ENCODE measurements around the gene SLC25A36.
A peak's percentile ranks its signal among the peaks of the same experiment; 100 is the strongest.

The SLC25A36 gene

DNA sequence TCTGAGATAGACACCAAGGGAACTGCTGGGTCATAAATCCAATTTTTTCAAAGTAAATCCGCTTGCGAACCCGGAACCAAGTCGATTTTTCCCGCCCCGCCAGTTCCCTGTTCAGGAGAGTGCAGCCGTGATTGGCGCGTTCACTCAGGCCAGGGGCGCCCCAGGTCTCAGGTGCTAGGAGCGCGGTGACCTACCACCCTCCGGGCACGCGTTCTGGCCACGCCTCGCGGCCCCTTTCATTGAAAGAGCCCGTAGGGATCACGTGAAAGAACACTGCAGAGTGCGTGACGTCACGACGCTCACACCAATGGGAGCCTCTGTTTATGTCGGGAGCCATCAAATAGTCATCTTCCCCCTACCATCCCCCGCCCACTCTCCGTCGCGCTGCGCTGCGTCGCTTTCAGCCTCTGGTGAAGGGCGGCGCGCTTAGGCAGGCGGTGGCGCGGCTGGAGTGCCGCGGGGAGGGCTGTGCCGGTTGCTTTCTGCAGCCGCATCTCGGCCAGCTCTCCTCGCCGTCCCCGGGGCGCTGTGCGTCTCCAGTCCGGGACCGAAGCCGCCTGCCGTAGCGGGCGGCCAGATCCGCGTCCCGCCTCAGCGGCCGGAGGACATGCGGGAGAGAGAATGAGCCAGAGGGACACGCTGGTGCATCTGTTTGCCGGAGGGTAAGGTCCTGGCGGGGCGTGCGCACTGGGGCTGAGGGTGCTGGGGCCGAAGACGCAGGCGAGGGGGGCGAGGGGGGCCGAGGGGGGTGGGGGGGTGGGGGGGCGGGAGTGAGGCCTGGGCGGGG is at the start of gene SLC25A36:
TSS of gene SLC25A36 (plus strand) at position 403 of the 787 bp plus-strand sequence. CDS start at position 622, 219 bp downstream.
- peak; percentile 97 to 98 for DNase-seq

GRCh38 chr3:140896997-140897396 is 44.6 kb upstream of the SLC25A36 start:
- no peak for DNase-seq

GRCh38 chr3:140898340-140899180 is 43.1 kb upstream of the SLC25A36 start:
- DNase-seq: peak; percentile 9 to 28

GRCh38 chr3:140899363-140899762 is 42.3 kb upstream of the SLC25A36 start:
- no peak for DNase-seq

DNA sequence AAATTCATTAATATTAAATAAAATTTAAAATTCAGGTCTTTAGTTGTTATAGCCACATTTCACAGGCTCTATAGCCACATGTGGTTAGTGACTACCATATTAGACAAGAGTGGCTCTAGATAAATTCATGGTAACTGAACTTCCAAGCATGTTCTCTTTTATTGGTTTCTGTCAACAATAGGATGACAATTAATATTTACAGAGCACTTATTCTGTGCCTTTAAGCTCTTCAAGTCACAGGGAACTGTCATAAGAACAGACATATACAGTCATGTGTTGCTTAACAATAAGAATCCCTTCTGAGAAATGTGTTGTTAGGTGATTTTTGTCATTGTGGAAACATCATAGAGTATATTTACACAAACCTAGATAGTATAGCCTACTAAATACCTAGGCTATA is 38.8 kb upstream of the SLC25A36 start:
- no peak for DNase-seq

- no peak for DNase-seq
Measured at GRCh38 chr3:140903196-140903595, 38.4 kb upstream of the SLC25A36 start.

- DNase-seq: no peak
Measured at GRCh38 chr3:140904521-140904920, 37.1 kb upstream of the SLC25A36 start.

- DNase-seq: no peak
Measured at GRCh38 chr3:140905559-140905958, 36.1 kb upstream of the SLC25A36 start.

GRCh38 chr3:140906785-140907184 is 34.9 kb upstream of the SLC25A36 start:
- no peak for DNase-seq

- DNase-seq: peak in 1 of 2 experiments; percentile 22
Measured at GRCh38 chr3:140910860-140911259, 30.8 kb upstream of the SLC25A36 start.

DNA sequence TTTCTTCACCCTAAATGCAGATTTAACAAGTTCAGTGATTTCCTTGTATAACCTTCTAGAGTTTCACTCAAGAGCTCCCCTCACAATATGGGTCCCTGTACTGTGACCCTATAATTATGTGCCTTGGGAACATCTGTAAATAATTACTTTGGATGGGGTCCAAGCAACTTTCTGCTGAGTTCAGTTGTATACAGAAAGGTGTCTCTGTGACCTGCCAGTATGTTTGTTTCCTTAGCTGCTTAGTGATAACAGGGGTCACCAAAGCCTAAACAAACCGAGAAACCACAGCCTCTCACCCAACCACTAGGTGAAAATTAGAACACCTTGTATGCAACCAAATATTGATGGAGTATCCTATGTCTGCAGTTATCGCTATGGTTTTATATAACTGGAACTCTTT is 29.8 kb upstream of the SLC25A36 start:
- DNase-seq: no peak

DNA sequence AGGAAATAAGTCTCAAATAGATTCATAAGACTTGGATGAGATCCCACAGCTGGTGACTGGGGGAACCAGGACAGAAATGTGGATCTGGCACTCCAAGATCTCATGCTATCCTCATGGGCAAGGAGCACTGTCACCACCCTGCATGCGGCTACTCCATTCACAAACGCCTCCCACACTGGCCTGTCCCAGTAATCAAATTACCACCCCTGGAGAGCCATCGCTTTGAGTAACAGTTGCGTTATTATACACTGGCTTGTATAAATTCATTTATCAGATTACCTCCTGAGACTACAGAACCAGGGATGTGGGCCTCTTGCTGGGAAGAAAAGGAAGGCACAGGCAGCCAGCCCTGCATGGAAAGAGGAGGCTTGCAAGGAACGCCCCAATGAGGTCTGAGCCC is 27.9 kb upstream of the SLC25A36 start:
- DNase-seq: no peak

DNA sequence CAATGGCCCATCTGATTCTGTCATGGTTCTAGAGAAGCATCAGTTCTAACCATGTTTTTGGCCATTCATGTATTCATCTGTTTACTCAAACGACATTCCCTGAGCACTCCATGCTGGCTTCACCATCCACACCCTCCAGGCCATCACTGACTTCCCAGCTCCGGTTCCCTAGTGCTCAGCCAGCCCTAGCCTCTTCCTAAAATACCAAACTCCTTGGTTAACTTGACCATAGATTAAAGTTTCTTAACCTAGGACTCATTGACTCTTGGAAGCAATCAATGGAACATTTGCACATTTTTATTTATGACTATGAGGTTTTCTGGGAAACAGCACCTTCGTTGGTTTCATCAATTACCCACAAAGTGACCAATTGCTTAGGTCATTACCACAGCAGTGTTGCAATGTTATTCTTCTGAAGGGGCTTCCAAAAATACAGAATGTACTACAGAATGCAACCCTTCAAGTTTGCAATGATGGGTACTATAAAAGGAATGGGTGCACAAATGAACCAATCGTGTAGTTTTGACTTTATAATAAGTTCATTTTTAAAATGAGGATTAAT is 27.2 kb upstream of the SLC25A36 start:
- no peak for DNase-seq

GRCh38 chr3:140916603-140917002 is 25.0 kb upstream of the SLC25A36 start:
- no peak for DNase-seq

- DNase-seq: no peak
Measured at GRCh38 chr3:140917772-140918171, 23.9 kb upstream of the SLC25A36 start.

GRCh38 chr3:140920029-140920428 is 21.6 kb upstream of the SLC25A36 start:
- DNase-seq: no peak

DNA sequence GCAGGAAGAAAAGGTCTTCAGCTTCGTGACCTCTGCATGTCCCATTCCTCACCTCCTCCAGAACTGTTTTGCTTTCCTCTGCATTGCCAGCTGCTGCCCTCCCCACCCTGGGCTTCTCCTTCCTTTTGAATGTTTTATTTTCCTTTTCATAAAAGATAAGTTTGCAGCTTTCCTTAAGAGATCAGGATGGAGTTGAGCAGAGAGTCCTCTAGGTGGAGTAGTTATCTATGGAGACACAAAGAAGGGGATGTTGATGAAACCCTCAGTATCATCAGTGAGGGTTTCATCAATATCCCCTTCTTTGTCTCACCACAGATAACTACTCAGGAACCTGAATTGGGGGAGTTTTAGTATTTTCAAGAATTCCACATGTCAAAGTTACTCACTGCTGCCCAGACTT is 19.0 kb upstream of the SLC25A36 start:
- DNase-seq: no peak

DNA sequence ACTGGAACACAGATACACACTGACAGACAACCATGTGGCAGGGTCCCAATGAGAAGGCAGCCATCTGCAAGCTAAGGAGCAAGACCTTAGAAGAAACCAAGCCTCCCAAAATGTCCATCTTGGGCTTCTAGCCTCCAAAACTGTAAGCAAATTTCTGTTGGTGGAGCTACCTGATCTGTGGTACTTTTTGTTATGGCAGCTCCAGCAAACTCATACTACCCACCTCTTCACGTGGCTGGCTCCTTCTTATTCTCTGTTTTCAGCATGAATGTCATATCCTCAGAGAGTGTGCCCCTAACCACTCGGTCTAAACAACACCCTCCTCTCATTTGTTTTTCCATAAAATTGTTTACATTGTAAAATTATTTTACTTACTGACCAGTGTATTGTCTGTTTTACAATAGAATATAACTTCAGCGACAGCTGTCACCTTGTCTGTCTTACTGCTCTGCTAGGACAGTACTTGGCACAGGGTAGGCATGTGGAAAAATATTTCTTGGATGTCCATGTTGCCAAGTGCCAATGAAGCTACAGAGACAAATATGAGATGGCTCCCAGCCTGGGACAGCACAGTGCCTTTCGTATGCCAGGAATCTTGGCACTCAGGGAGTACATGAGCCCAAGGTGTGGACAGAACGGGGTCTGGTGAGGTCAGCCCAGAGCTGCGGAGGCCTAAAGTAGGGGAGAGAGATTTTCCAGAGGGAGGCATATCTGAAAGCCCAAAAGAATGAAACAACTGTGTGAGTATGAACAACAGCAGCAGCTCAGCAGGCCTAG is 17.4 kb upstream of the SLC25A36 start:
- no peak for DNase-seq

- no peak for DNase-seq
Measured at GRCh38 chr3:140927279-140928069, 14.2 kb upstream of the SLC25A36 start.

DNA sequence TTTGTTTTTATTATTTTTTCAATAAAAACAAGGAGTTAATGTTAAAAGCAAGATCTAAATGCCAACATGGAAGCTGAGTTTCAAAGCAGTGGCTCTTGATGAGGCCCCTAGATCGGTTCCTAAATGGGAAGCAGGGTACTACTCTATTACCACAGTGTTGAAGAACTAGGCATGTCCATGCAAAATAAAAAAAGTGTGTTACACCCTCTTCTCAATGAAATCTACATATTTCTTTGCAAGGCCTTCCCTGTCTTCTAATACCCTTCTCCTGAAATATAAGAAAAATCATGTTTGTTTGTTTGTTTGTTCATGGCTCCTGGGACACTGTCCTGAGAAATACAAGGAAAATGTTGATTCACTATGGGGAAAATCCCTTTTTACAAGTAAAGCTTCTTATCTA is 12.2 kb upstream of the SLC25A36 start:
- DNase-seq: no peak

GRCh38 chr3:140931016-140931454 is 10.6 kb upstream of the SLC25A36 start:
- DNase-seq: no peak

DNA sequence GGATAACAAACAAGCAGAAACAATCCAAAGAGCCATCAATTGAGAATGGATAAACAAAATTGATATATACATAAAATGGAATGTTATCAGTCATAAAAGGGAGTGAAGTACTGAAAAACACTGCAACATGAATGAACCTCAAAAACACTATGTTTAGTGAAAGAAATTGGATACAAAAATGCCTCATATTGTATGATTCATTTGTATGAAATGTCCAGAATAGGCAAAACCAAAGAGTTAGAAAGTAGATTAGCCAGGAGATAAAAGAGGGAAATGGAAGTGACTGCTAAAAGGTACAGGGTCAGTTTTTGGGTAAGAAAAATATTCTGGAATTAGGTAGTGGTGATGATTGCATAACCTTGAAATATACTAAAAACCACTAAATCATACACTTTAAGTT is 9.8 kb upstream of the SLC25A36 start:
- no peak for DNase-seq
